ENCODE measurements around the gene BMPR1B. TPM values are rescaled to one million over a fixed set of nuclear protein-coding genes. Genes with fewer than 3 reads are reported as not detected.

Gene BMPR1B
- total RNA-seq, 1 experiment from 2014 or later: 0.62 TPM

GRCh38 chr4:94926936-94927335 lies 169.2 kb downstream of the BMPR1B start:
- no TSS peak for BruUV-seq (replicated peaks)
- intact Hi-C loops (cut with micrococcal nuclease; ENCODE audit: unreplicated experiment): no loop called here
- Histone ChIP-seq H3K4me1 (ENCODE audit: control insufficient read depth, insufficient read depth, low read length) (no peaks in the 10 kb centered on the region), H3K27ac (ENCODE audit: low read length) (no peak overlapping the region), H3K27me3 (ENCODE audit: control insufficient read depth, insufficient read depth, low read length) (no peaks in the 10 kb centered on the region), H3K9me3 (ENCODE audit: control insufficient read depth, insufficient read depth, low read depth, low read length) (no peaks in the 10 kb centered on the region), H3K36me3 (ENCODE audit: control insufficient read depth, insufficient read depth, low read length) (no peaks in the 10 kb centered on the region), H3K4me3 (ENCODE audit: low read depth in 2 of 2, low read length in 2 of 2) (no peak overlapping the region)
- no peak for ATAC-seq
- in situ Hi-C loops (cut with HindIII; ENCODE audit: low pct_unique_long_range_greater_than_20kb, low sequenced_read_pairs): no loop called here
- ChIA-PET POLR2A (no interaction called here), CTCF (no interaction called here)
- TF ChIP-seq CTCF (IDR thresholded peaks at IDR 0.05): no peak
- TF ChIP-seq TCF7L2 (IDR thresholded peaks at IDR 0.05; ENCODE audit: low read depth, low read length): no peak
- TF ChIP-seq REST (IDR thresholded peaks at IDR 0.05; ENCODE audit: insufficient read depth in 1 of 2, low read depth in 2 of 2, low read length in 1 of 2): no peak
- no peak for TF ChIP-seq POLR2AphosphoS5 (IDR thresholded peaks at IDR 0.05; ENCODE audit: low read depth, low read length)
- no peak for TF ChIP-seq SIN3A (IDR thresholded peaks at IDR 0.05; ENCODE audit: borderline replicate concordance, insufficient read depth, low read depth, low read length)
- DNase-seq (ENCODE audit: low read depth, low spot score): no peak

- Histone ChIP-seq H3K4me3 (ENCODE audit: low read depth in 2 of 2, low read length in 2 of 2) (no peak overlapping the region), H3K4me1 (ENCODE audit: control insufficient read depth, insufficient read depth, low read length) (no peaks in the 10 kb centered on the region), H3K27ac (ENCODE audit: low read length) (no peak overlapping the region), H3K9me3 (ENCODE audit: control insufficient read depth, insufficient read depth, low read depth, low read length) (no peaks in the 10 kb centered on the region), H3K27me3 (ENCODE audit: control insufficient read depth, insufficient read depth, low read length) (no peaks in the 10 kb centered on the region), H3K36me3 (ENCODE audit: control insufficient read depth, insufficient read depth, low read length) (no peaks in the 10 kb centered on the region)
- TF ChIP-seq SIN3A (IDR thresholded peaks at IDR 0.05; ENCODE audit: borderline replicate concordance, insufficient read depth, low read depth, low read length): no peak
- no peak for TF ChIP-seq REST (IDR thresholded peaks at IDR 0.05; ENCODE audit: insufficient read depth in 1 of 2, low read depth in 2 of 2, low read length in 1 of 2)
- no peak for TF ChIP-seq POLR2AphosphoS5 (IDR thresholded peaks at IDR 0.05; ENCODE audit: low read depth, low read length)
- TF ChIP-seq TCF7L2 (IDR thresholded peaks at IDR 0.05; ENCODE audit: low read depth, low read length): no peak
- TF ChIP-seq CTCF (IDR thresholded peaks at IDR 0.05): no peak
- no TSS peak for BruUV-seq (replicated peaks)
- DNase-seq (ENCODE audit: low read depth, low spot score) (no peak), ATAC-seq (no peak)
- in situ Hi-C loops (cut with HindIII; ENCODE audit: low pct_unique_long_range_greater_than_20kb, low sequenced_read_pairs) (no loop called here), intact Hi-C loops (cut with micrococcal nuclease; ENCODE audit: unreplicated experiment) (no loop called here)
- POLR2A ChIA-PET: no interaction called here
- CTCF ChIA-PET: no interaction called here
These were observed 169.9 kb downstream of the BMPR1B start for GRCh38 chr4:94927696-94928095.
